ENCODE data around the gene KLHDC3.
"Not testable (repeated sequence)": the region's sequence is repeated elsewhere in the genome, so short reads cannot be mapped to it uniquely, and the experiment has no call there.

The KLHDC3 gene

GRCh38 chr6:42988486-42989020 lies 25.5 kb upstream of the KLHDC3 start:
- no peak for DNase-seq (ENCODE audit: low read depth in 2 of 2)

GRCh38 chr6:42989923-42990322 lies 24.1 kb upstream of the KLHDC3 start:
- no peak for DNase-seq (ENCODE audit: low read depth in 2 of 2)

DNA sequence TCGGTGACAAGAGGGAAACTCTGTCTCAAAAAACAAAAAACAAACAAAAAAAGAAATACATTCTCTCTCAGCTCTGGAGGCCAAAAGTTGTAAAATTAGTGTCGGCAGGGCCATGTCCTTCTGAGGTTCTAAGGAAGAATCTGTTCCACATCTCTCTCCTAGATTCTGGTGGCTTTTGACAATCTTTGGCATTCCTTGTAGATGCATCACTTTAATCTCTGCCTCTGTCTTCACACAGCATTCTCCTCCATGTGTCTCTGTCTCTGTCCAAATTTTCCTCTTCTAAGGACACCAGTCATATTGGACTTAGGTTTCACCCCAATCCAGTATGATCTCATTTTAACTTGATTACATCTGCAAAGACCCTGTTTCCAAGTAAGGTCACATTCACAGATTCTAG lies 20.6 kb upstream of the KLHDC3 start:
- DNase-seq (ENCODE audit: low read depth in 2 of 2): no peak

DNA sequence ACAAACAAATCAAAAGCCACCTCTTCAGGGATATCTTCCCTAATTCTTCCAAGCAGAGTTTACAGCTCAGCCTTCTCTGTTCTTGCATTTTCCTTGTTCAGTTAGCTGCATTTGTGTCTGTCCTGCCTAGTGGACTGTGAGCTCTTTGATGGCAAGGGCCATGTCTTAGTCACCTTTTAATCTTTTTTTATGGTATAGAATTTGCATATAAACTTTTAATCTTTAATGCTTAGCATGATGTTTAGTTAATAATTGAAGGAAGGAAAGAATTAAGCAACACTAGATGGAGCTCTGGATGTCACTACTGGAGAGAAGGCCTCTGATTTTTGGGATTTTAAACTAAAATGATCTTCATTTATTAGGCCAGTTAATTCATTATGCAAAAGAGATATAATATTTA lies 17.5 kb upstream of the KLHDC3 start:
- DNase-seq (ENCODE audit: low read depth in 2 of 2): no peak

DNA sequence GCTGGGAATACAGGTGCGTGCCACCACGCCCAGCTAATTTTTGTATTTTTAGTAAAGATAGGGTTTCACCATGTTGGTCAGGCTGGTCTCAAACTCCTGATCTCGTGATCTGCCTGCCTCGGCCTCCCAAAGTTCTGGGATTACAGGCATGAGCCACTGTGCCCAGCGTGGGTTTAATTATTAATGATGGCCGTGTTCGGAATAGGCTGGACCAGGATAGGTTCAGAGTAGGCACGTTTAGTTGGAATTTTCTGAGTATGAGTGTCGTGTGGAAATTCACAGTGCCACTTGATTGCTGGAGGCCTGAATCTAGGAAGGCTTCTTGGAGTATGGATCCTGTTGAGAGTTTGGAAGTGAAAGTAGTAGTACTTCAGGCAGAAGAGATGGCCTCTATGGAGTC lies 15.8 kb upstream of the KLHDC3 start:
- DNase-seq (ENCODE audit: low read depth in 2 of 2): not testable (repeated sequence)

GRCh38 chr6:43001843-43002242 lies 12.2 kb upstream of the KLHDC3 start:
- no peak for DNase-seq (ENCODE audit: low read depth in 2 of 2)

DNA sequence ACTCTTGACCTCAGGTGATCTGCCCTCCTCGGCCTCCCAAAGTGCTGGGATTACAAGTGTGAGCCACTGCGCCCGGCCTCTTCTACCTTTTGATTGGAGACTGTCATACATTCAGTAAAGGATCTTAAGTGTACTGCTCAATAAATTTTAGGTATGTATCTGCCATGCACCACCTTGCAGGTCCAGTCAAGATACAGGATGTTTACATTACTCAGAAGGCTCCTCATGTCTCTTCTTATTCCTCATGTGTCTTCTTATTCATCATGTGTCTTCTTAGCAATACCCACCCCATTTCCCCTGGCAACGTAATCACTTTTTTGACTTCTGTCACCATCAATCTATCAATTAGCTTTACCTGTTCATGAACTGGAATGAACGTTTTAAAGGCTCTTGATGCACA lies 8.2 kb upstream of the KLHDC3 start:
- no peak for DNase-seq (ENCODE audit: low read depth in 2 of 2)

DNA sequence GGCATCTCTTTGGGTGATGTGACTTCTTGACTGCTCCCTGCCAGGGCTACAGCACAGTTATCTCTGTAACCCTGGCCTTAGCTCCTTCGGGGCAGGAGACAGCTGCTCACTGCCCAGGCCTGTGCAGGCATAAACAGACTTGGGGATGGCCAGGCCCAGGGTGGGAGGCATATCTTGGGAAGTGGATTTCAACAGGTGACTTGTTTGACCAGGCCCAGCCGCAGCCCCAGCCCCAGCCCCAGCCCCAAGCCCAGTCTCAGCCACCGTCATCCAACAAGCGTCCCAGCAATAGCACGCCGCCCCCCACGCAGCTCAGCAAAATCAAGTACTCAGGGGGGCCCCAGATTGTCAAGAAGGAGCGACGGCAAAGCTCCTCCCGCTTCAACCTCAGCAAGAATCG lies 7.8 kb upstream of the KLHDC3 start:
- no peak for DNase-seq (ENCODE audit: low read depth in 2 of 2)

DNA sequence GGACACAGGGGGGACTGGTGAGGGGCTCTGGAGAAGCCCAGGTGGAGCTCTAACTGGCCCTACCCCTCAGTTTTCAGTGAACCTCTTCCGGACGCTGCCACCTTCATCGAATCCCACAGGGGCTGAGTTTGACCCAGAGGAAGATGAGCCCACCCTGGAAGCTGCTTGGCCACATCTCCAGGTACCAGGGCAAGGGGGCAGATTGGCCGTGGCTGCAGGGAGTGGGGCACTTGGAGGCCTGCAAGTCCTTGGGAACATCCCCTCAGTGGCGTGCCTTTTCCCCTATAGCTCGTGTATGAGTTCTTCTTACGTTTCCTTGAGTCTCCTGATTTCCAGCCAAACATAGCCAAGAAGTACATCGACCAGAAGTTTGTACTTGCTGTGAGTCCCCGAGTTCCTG lies 6.9 kb upstream of the KLHDC3 start:
- no peak for DNase-seq (ENCODE audit: low read depth in 2 of 2)

- DNase-seq (ENCODE audit: low read depth in 2 of 2): no peak
These were observed 4.9 kb upstream of the KLHDC3 start for GRCh38 chr6:43009124-43009523.

GRCh38 chr6:43011207-43011606 lies 2.8 kb upstream of the KLHDC3 start:
- no peak for DNase-seq (ENCODE audit: low read depth in 2 of 2)

- DNase-seq (ENCODE audit: low read depth in 2 of 2): no peak
These were observed 1.7 kb upstream of the KLHDC3 start for GRCh38 chr6:43012364-43012763.

DNA sequence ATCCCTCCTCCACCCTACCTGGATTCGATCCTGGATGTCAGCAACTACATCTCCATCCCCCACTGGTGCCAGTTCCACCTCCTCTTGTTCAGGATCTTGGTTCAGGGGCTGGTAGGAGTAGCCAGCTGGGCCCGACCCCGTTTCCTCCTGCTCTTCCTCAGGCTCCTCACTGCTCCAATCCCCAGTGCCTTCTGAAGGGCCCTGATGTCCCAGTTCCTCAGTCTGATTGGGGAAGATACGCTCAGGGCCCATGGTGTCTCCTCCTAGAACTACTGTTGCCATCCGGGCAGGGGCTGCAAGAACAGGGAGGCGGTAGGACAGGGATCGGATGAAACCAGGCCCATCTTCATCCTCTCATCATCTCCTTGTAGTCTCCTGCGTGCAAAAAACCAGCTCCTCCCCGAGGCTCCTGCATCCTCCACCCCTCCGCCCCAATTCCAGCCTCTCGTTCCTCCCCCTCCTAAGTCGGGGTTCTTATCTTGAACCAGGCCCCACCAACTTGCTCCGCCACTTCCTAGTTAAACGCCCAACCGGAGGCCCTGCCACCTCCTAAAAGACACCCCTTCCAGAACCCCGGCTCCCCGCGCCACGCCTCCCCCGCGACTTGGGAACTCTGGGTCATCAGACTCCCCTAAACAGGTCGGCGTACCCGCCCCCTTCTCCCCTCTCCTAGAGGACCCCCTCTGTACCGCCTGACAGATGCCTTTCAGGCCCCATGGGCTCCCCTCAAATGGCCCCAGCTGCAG lies 779 bp upstream of the KLHDC3 start:
- no peak for DNase-seq (ENCODE audit: low read depth in 2 of 2)

- DNase-seq (ENCODE audit: low read depth in 2 of 2): no peak
These were observed 423 bp downstream of the KLHDC3 start for GRCh38 chr6:43014434-43014909.

DNA sequence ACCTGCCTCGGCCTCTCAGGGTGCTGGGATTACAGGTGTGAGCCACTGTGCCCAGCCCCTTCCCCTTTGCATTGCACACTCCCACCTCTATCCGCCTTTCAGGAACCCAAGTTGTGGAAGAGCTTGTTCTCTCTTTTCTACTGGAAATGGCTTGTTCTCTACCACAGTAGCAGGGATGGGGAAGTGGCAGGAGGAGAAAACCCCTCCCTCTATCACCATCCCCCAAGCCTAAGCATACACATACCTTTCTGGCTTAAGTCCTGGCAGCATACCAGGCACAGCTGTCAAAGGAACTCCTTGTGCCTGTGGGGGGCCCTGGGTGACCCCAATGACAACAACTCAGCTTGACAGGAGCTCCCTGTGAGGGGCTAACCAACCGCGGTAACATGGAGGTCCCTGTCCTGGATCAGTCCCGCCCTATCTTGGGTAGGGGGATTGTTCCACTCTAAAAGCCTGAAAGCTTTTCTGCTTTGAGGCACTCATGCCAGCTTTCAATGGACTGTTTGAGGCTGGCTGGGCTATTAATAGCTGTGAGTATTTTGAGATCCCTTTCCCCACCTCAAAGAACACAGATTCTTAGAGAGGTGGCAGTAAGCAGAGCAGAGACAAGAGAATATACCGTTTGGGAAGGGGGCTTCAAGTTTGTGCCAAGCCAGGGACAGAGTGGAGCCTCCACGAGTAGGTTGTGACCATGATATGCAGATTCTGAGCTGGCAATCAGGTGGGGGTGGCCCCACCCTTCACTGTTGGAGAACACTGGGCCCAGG lies 2.3 kb downstream of the KLHDC3 start:
- DNase-seq (ENCODE audit: low read depth in 2 of 2): no peak

GRCh38 chr6:43016943-43017334 lies 2.9 kb downstream of the KLHDC3 start:
- DNase-seq (ENCODE audit: low read depth in 2 of 2): no peak

DNA sequence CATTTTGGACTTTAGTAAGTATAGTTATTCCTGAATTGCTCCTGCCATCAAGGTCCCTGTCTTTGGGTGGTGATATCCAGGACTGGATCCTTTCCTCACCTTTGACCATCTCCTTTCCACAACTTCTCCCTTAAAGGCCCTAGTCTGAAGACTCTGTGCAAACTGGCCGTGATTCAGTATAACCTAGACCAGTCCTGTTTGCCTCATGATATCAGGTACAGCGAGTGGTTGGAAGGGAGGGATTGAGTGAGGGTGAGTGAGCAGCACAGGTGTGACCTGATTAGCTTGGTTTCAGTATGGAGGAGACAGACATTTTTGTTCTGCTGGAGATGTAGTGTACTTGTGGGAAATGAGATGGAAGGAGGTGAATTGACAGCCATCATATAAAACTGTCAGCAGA lies 5.1 kb downstream of the KLHDC3 start:
- DNase-seq (ENCODE audit: low read depth in 2 of 2): no peak

DNA sequence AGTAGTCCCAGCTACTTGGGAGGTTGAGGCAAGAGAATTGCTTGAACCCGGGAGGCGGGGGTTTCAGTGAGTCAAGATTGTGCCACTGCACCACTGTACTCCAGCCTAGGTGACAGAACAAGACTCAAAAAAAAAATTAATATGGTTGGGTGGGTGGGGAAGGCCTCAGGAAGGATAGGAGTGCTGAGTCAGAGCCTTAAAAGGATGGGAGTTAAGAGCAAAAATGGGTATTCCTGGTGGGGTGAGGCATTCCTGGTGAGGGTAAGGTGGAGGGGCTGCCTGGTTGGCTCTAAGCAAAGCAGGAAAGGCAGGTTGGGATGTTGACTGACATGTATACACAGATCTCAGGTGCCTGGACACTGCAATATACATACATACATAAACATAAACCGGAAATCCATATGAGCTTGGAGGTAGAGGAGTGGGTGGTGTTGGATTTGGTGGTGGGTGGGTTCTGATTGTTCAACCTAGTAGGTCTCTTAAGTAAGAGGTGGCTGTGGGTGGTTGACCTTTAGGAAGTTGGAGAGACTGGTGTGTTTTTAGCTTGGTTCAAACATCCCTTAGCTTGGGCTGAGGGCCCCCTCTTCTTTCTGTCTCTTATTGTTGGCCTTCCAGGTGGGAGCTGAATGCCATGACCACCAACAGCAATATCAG lies 6.1 kb downstream of the KLHDC3 start:
- DNase-seq (ENCODE audit: low read depth in 2 of 2): no peak

DNA sequence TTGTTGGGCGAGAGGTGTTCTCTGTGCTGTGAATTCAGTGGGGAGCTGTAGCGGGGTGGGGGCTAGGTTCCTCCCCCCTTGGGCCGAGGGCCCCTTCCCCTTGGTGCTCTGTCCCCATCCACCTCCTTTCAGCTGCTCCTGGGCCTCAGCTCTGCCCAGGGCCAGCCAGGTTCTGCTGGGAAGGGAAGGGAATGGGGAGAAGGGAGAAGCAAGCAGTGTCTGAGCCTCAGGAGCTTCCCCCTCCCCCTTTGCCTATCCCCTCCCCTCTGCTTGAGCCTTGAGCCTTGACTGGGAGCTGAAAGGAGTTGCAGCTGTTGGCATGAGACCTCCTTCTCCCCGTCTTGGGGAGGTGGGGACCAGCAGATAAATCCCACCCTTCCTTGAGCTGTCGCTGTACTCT lies 6.8 kb downstream of the KLHDC3 start:
- no peak for DNase-seq (ENCODE audit: low read depth in 2 of 2)

DNA sequence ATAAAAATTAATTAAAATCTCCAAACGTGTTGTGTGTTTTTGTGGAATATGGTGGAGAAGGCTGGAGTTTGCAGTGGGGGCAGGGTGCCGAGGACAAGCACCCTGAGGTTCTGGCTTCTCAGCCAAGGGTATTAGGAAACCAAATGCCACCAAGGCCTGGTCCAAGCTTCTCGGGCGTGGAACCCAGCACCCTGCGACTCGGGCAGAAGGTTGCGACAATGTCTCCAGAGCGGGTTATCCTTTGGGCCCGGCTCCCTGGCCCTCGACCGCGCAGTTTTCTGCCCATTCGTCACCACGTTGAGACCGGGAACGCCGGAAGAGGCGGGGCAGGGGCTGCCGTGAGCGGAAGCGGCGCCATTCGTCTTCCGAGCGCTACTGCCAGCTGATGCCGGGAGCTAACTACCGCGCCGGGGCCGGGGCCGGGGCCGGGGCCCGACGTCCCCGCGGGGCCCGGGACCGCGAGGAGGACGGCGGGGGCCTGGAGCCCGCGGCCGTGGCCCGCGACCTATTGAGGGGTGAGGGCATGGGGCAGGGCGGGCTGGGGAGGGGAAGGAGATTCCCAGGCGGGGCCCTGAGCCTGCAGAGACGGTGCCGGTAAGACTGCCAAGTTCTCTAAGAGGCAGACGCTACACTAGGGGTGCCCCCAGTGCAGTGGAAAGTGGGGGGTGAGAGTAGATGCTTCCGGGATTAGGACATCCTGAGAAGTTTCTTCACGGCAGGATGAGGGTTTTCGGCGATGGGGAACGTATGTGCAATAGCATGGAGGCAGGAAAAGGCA lies 7.4 kb downstream of the KLHDC3 start, which contains the start of gene RRP36:
Gene RRP36 (plus strand): TSS at position 354 of the 778 bp plus-strand sequence. CDS start 32 bp downstream, at position 386.
- peak; percentile 54 to 69 for DNase-seq (ENCODE audit: low read depth in 2 of 2)

DNA sequence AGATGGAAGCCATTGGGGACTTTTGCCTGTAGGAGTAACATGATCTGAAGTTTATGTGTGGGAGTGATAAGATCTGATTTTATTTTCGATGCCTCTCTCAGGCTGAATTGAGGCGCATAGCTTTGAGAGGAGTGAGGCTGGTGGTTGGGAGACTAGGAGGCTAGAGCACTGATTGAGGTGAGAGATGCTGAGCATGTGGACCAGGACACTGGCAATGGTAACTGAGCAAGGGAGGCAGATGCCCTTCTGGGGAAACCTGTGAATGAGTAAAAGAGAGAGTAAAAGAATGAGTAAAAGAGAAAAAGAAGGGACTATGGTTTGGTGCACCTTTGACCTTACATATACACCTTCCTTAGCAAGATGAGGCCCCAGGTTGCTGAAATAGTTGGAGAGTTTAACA lies 10.4 kb downstream of the KLHDC3 start:
- DNase-seq (ENCODE audit: low read depth in 2 of 2): no peak

- no peak for DNase-seq (ENCODE audit: low read depth in 2 of 2)
These were observed 12.3 kb downstream of the KLHDC3 start for GRCh38 chr6:43026365-43026764.

Data from stimulated activated CD4-positive, alpha-beta T cell treated with anti-CD3 and anti-CD28 coated beads, Interleukin-4, amount 100 ng/mL, for 48 hours (primary cell).